Central memory CD8-positive, alpha-beta T cell (primary cell): ENCODE measurements around the gene PIGP.

Source experiments
- ATAC-seq: fragments of 150-1000 bp; cut with Tn5 transposase; replicated peaks from 2 replicates; pipeline ENCODE4 v1.10.0; 2022; ENCODE audit warnings: mild to moderate bottlenecking, moderate FRiP score, moderate number of reproducible peaks; ENCODE audit not compliant: poor library complexity, severe bottlenecking; ENCODE audit errors: extremely low read depth
- DNase-seq, 2 donors: peaks; one replicate each; pipeline ENCODE4 v3.0.0; 2021; ENCODE audit warnings: low spot score in 2 of 2
- H3K27ac Mint-ChIP-seq: one replicate; pipeline ENCODE4 v1.8.0; 2022; ENCODE audit warnings: low read depth, mild to moderate bottlenecking, moderate library complexity, mixed read lengths
- H3K27me3 Mint-ChIP-seq: one replicate; pipeline ENCODE4 v1.8.0; 2022; ENCODE audit warnings: mixed read lengths
- H3K36me3 Mint-ChIP-seq: one replicate; pipeline ENCODE4 v1.8.0; 2022; ENCODE audit warnings: mild to moderate bottlenecking, moderate library complexity, mixed read lengths; ENCODE audit not compliant: insufficient read depth
- H3K4me1 Mint-ChIP-seq: one replicate; pipeline ENCODE4 v1.8.0; 2022; ENCODE audit warnings: mixed read lengths
- H3K4me3 Mint-ChIP-seq: one replicate; pipeline ENCODE4 v1.8.0; 2022; ENCODE audit warnings: mild to moderate bottlenecking, moderate library complexity, mixed read lengths
- H3K9me3 Mint-ChIP-seq: one replicate; pipeline ENCODE4 v1.8.0; 2022; ENCODE audit warnings: mixed read lengths

Gene PIGP

GRCh38 chr21:37093977-37094376 lies 21.1 kb upstream of the PIGP start:
- no peak overlapping the region for H3K27ac Mint-ChIP-seq
- no peak for ATAC-seq

GRCh38 chr21:37088186-37088735 lies 15.4 kb upstream of the PIGP start:
- DNase-seq, result no peak
- Mint-ChIP-seq H3K27me3 (no peaks in the 10 kb centered on the region), H3K36me3 (peaks cover 28% of the 10 kb centered on the region), H3K4me3 (no peak overlapping the region), H3K4me1 (peaks cover 12% of the 10 kb centered on the region), H3K27ac (no peak overlapping the region), H3K9me3 (no peaks in the 10 kb centered on the region)
- ATAC-seq, result no peak

More at GRCh38 chr21:37093977-37094376, 21.1 kb upstream of the PIGP start:
- Mint-ChIP-seq H3K36me3 (peaks cover 45% of the 10 kb centered on the region), H3K4me3 (no peak overlapping the region), H3K27me3 (no peaks in the 10 kb centered on the region), H3K9me3 (no peaks in the 10 kb centered on the region), H3K4me1 (no peaks in the 10 kb centered on the region)
- DNase-seq, result no peak

- H3K27me3 Mint-ChIP-seq, result no peaks in the 10 kb centered on the region
- peaks cover 25% of the 10 kb centered on the region for H3K36me3 Mint-ChIP-seq
- H3K27ac Mint-ChIP-seq, result no peak overlapping the region
- no peak for ATAC-seq
- no peaks in the 10 kb centered on the region for H3K9me3 Mint-ChIP-seq
- no peak for DNase-seq
- peaks cover 18% of the 10 kb centered on the region for H3K4me1 Mint-ChIP-seq
- no peak overlapping the region for H3K4me3 Mint-ChIP-seq
Measured at GRCh38 chr21:37087188-37087587, 14.3 kb upstream of the PIGP start.

- Mint-ChIP-seq H3K27ac (no peak overlapping the region), H3K4me3 (no peak overlapping the region), H3K36me3 (peaks cover 15% of the 10 kb centered on the region), H3K4me1 (peaks cover 20% of the 10 kb centered on the region), H3K9me3 (no peaks in the 10 kb centered on the region), H3K27me3 (no peaks in the 10 kb centered on the region)
- ATAC-seq (no peak), DNase-seq (no peak)
Measured at GRCh38 chr21:37085726-37086125, 12.9 kb upstream of the PIGP start.

GRCh38 chr21:37082856-37083528 lies 10.1 kb upstream of the PIGP start:
- no peak overlapping the region for H3K27ac Mint-ChIP-seq
- DNase-seq (no peak), ATAC-seq (no peak)
- peaks cover 39% of the 10 kb centered on the region for H3K4me1 Mint-ChIP-seq
- H3K9me3 Mint-ChIP-seq, result no peaks in the 10 kb centered on the region
- H3K27me3 Mint-ChIP-seq, result no peaks in the 10 kb centered on the region
- peaks cover 2% of the 10 kb centered on the region for H3K36me3 Mint-ChIP-seq
- no peak overlapping the region for H3K4me3 Mint-ChIP-seq

- H3K9me3 Mint-ChIP-seq, result no peaks in the 10 kb centered on the region
- DNase-seq (no peak), ATAC-seq (no peak)
- H3K4me3 Mint-ChIP-seq, result no peak overlapping the region
- peaks cover 2% of the 10 kb centered on the region for H3K36me3 Mint-ChIP-seq
- H3K27ac Mint-ChIP-seq, result no peak overlapping the region
- H3K27me3 Mint-ChIP-seq, result no peaks in the 10 kb centered on the region
- H3K4me1 Mint-ChIP-seq, result peaks cover 45% of the 10 kb centered on the region
Measured at GRCh38 chr21:37082375-37082774, 9.5 kb upstream of the PIGP start.

- Mint-ChIP-seq H3K9me3 (no peaks in the 10 kb centered on the region), H3K27ac (peak overlapping the region; percentile 74), H3K4me1 (peaks cover 56% of the 10 kb centered on the region), H3K36me3 (peaks cover 2% of the 10 kb centered on the region), H3K4me3 (no peak overlapping the region), H3K27me3 (no peaks in the 10 kb centered on the region)
- ATAC-seq, result no peak
- no peak for DNase-seq
Measured at GRCh38 chr21:37079211-37079824, 6.4 kb upstream of the PIGP start.

GRCh38 chr21:37077403-37077802 lies 4.5 kb upstream of the PIGP start:
- Mint-ChIP-seq H3K4me1 (peaks cover 45% of the 10 kb centered on the region), H3K27me3 (no peaks in the 10 kb centered on the region), H3K4me3 (no peak overlapping the region), H3K9me3 (no peaks in the 10 kb centered on the region), H3K36me3 (peaks cover 18% of the 10 kb centered on the region), H3K27ac (peak overlapping the region; percentile 55)
- ATAC-seq (no peak), DNase-seq (no peak)

- Mint-ChIP-seq H3K4me1 (peaks cover 56% of the 10 kb centered on the region), H3K4me3 (no peak overlapping the region), H3K27me3 (no peaks in the 10 kb centered on the region), H3K36me3 (peaks cover 25% of the 10 kb centered on the region), H3K27ac (no peak overlapping the region), H3K9me3 (no peaks in the 10 kb centered on the region)
- ATAC-seq, result no peak
- no peak for DNase-seq
Measured at GRCh38 chr21:37076087-37076850, 3.4 kb upstream of the PIGP start.

- H3K27me3 Mint-ChIP-seq, result no peaks in the 10 kb centered on the region
- H3K27ac Mint-ChIP-seq, result no peak overlapping the region
- peaks cover 58% of the 10 kb centered on the region for H3K4me1 Mint-ChIP-seq
- H3K9me3 Mint-ChIP-seq, result no peaks in the 10 kb centered on the region
- ATAC-seq (no peak), DNase-seq (no peak)
- peaks cover 30% of the 10 kb centered on the region for H3K36me3 Mint-ChIP-seq
- H3K4me3 Mint-ChIP-seq, result peak overlapping the region; percentile 97
Measured at GRCh38 chr21:37075214-37075770, 2.4 kb upstream of the PIGP start.

GRCh38 chr21:37074546-37074945 lies 1.7 kb upstream of the PIGP start:
- H3K9me3 Mint-ChIP-seq, result no peaks in the 10 kb centered on the region
- peak overlapping the region; percentile 99 for H3K27ac Mint-ChIP-seq
- H3K4me3 Mint-ChIP-seq, result peak overlapping the region; percentile 97
- H3K27me3 Mint-ChIP-seq, result no peaks in the 10 kb centered on the region
- ATAC-seq (no peak), DNase-seq (no peak)
- peaks cover 30% of the 10 kb centered on the region for H3K36me3 Mint-ChIP-seq
- peaks cover 59% of the 10 kb centered on the region for H3K4me1 Mint-ChIP-seq

- DNase-seq, result no peak
- Mint-ChIP-seq H3K27ac (peak overlapping the region; percentile 99), H3K4me3 (peak overlapping the region; percentile 97), H3K27me3 (no peaks in the 10 kb centered on the region), H3K36me3 (peaks cover 31% of the 10 kb centered on the region), H3K9me3 (no peaks in the 10 kb centered on the region), H3K4me1 (peaks cover 55% of the 10 kb centered on the region)
- no peak for ATAC-seq
Measured at GRCh38 chr21:37074197-37074510, 1.3 kb upstream of the PIGP start.
